NCI-H1694 (cell line): ENCODE data around the gene TAF4.
"Not testable (repeated sequence)": the region's sequence is repeated elsewhere in the genome, so short reads cannot be mapped to it uniquely, and the experiment has no call there.

Experiments used
- DNase-seq: peaks from one replicate; lab custom pipeline; 2025; lab: John Stamatoyannopoulos, UW

The TAF4 gene

GRCh38 chr20:62073323-62073722, 7.6 kb upstream of the TAF4 start:
- DNase-seq, result no peak

GRCh38 chr20:62071669-62072430, 6.2 kb upstream of the TAF4 start:
- DNase-seq, result not testable (repeated sequence)

- DNase-seq, result no peak
Observed at GRCh38 chr20:62069741-62070216, 4.1 kb upstream of the TAF4 start.

- DNase-seq, result no peak
Observed at GRCh38 chr20:62068997-62069396, 3.3 kb upstream of the TAF4 start.

GRCh38 chr20:62067547-62068260, 2.0 kb upstream of the TAF4 start:
- DNase-seq, result no peak

- DNase-seq, result no peak
Observed at GRCh38 chr20:62066983-62067433, 1.3 kb upstream of the TAF4 start.

GRCh38 chr20:62066339-62066982, 780 bp upstream of the TAF4 start:
- no peak for DNase-seq

GRCh38 chr20:62064770-62065673, 659 bp downstream of the TAF4 start:
- no peak for DNase-seq

- DNase-seq, result no peak
Observed at GRCh38 chr20:62063981-62064769, 1.5 kb downstream of the TAF4 start.

- DNase-seq, result no peak
Observed at GRCh38 chr20:62063315-62063980, 2.2 kb downstream of the TAF4 start.

- no peak for DNase-seq
Observed at GRCh38 chr20:62062661-62063314, 2.9 kb downstream of the TAF4 start.

GRCh38 chr20:62061851-62062423, 3.7 kb downstream of the TAF4 start:
- DNase-seq, result no peak

GRCh38 chr20:62060631-62061541, 4.8 kb downstream of the TAF4 start:
- no peak for DNase-seq

GRCh38 chr20:62059920-62060630, 5.6 kb downstream of the TAF4 start:
- peak; percentile 47 for DNase-seq

- DNase-seq, result no peak
Observed at GRCh38 chr20:62059401-62059800, 6.3 kb downstream of the TAF4 start.

GRCh38 chr20:62058941-62059340, 6.7 kb downstream of the TAF4 start:
- DNase-seq, result no peak

GRCh38 chr20:62056975-62057374, 8.7 kb downstream of the TAF4 start:
- DNase-seq, result no peak

GRCh38 chr20:62056377-62056776, 9.3 kb downstream of the TAF4 start:
- no peak for DNase-seq
